Osteocyte (in vitro differentiated cells): ENCODE measurements around the gene CLEC10A. TPM values are rescaled to one million over a fixed set of nuclear protein-coding genes. Genes with fewer than 3 reads are reported as not detected.
"Not testable (repeated sequence)": the region's sequence is repeated elsewhere in the genome, so short reads cannot be mapped to it uniquely, and the experiment has no call there.

Experiments used
- DNase-seq: peaks from one replicate; pipeline ENCODE4 v3.0.0; 2021; ENCODE audit warnings: mixed read lengths; ENCODE audit not compliant: unreplicated experiment; ENCODE audit errors: extremely low spot score
- H3K27ac Mint-ChIP-seq: one replicate; pipeline ENCODE4 v1.8.0; 2021; ENCODE audit warnings: mild to moderate bottlenecking, mixed read lengths; ENCODE audit not compliant: unreplicated experiment
- H3K27me3 Mint-ChIP-seq: one replicate; pipeline ENCODE4 v1.8.0; 2021; ENCODE audit warnings: mixed read lengths; ENCODE audit not compliant: unreplicated experiment
- H3K36me3 Mint-ChIP-seq: one replicate; pipeline ENCODE4 v1.8.0; 2021; ENCODE audit warnings: mixed read lengths; ENCODE audit not compliant: unreplicated experiment
- H3K4me1 Mint-ChIP-seq: one replicate; pipeline ENCODE4 v1.8.0; 2021; ENCODE audit warnings: mixed read lengths; ENCODE audit not compliant: unreplicated experiment
- H3K4me3 Mint-ChIP-seq: one replicate; pipeline ENCODE4 v1.8.0; 2021; ENCODE audit warnings: mild to moderate bottlenecking, moderate library complexity, mixed read lengths; ENCODE audit not compliant: unreplicated experiment
- H3K9me3 Mint-ChIP-seq: one replicate; pipeline ENCODE4 v1.8.0; 2021; ENCODE audit warnings: mixed read lengths; ENCODE audit not compliant: unreplicated experiment
- total RNA-seq: library from RNA; stranded (reverse); gene quantifications from 2 replicates; pipeline ENCODE4 v1.2.1, GENCODE V29; 2021
- TF ChIP-seq, protein P1 (sequence below): fragments of 200-600 bp; sonication (generic); IDR thresholded peaks from 2 replicates; pipeline ENCODE4 v1.5.0; 2021; ENCODE audit warnings: antibody characterized with exemption, mild to moderate bottlenecking, moderate library complexity

The CLEC10A gene
- total RNA-seq, 1 donor from 2014 or later: not detected

DNA sequence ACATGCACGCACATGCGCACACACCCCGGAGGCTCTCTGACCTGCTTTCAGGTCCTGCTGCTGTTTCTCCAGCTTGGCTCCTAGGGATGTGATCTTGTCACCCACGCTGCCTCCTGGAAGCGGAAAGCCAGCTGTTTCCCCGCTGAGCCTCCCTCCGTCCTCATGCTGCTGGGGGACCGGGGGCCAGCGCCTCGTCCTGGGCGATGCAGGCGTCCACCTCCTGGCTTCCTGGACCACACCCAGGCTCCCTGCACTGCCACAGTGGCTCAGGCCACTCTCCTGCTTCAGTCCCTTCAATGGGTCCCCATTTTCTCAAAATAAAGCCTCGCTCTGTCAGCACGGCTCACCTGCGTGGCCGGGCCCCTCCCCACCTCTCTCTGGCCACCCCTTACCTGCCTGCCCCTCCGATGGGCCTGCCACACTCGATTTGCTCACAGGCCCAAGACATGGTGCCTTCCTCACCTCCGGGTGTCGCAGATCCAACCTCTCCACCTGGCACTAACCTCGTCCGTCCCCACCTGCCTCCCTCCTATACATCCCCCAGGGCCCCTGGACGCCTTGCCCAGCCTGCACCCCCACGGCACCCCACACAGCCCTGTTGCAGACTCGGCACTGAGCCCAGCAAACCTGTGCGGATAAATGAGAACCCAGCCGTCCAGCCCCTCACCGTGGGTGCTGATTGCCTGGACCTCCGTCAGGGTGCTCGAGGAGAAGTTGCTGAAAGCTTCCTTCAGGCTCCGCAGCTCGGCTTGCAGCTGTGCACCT, 27.9 kb upstream of the CLEC10A start:
- H3K27me3 Mint-ChIP-seq: peaks cover 19% of the 10 kb centered on the region
- no peaks in the 10 kb centered on the region for H3K9me3 Mint-ChIP-seq
- no peak overlapping the region for H3K4me3 Mint-ChIP-seq
- no peaks in the 10 kb centered on the region for H3K4me1 Mint-ChIP-seq
- H3K36me3 Mint-ChIP-seq: no peaks in the 10 kb centered on the region
- no peak overlapping the region for H3K27ac Mint-ChIP-seq
- DNase-seq: no peak
- TF ChIP-seq, protein P1, sequence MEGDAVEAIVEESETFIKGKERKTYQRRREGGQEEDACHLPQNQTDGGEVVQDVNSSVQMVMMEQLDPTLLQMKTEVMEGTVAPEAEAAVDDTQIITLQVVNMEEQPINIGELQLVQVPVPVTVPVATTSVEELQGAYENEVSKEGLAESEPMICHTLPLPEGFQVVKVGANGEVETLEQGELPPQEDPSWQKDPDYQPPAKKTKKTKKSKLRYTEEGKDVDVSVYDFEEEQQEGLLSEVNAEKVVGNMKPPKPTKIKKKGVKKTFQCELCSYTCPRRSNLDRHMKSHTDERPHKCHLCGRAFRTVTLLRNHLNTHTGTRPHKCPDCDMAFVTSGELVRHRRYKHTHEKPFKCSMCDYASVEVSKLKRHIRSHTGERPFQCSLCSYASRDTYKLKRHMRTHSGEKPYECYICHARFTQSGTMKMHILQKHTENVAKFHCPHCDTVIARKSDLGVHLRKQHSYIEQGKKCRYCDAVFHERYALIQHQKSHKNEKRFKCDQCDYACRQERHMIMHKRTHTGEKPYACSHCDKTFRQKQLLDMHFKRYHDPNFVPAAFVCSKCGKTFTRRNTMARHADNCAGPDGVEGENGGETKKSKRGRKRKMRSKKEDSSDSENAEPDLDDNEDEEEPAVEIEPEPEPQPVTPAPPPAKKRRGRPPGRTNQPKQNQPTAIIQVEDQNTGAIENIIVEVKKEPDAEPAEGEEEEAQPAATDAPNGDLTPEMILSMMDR: no peak

DNA sequence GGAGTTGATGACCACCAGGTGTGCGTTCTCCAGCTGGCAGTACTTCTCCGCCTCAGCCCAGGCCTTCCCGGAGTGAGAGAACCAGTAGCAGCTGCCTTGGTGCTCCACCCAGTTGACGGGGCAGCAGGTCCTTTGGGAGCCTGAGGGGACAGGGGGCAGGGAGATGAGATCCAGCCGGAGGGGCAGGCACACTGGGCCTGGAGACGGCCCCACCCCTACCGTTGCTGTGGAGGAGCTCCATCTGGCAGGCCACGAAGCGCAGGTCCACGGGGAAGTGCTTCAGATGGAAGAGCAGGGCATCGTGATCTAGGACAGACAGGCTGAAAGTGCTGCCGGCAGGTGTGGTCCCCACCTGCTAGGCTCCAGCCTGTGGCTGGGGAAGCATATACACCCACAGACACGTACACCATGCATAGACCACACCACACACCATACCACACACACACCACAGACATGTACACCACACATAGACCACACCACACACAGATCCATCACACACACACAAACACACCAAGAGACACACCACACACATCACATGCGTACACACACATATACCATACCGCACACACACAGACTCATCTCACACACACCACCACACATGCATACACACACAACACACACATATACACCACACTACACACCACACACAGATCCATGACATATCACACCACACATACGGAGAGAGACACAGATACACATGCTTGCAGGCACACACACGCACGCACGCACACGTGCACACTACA, 27.1 kb upstream of the CLEC10A start:
- TF ChIP-seq, protein P1: no peak
- Mint-ChIP-seq H3K27me3 (peaks cover 23% of the 10 kb centered on the region), H3K4me3 (no peak overlapping the region), H3K36me3 (no peaks in the 10 kb centered on the region), H3K27ac (no peak overlapping the region), H3K9me3 (no peaks in the 10 kb centered on the region), H3K4me1 (no peaks in the 10 kb centered on the region)
- DNase-seq: no peak

DNA sequence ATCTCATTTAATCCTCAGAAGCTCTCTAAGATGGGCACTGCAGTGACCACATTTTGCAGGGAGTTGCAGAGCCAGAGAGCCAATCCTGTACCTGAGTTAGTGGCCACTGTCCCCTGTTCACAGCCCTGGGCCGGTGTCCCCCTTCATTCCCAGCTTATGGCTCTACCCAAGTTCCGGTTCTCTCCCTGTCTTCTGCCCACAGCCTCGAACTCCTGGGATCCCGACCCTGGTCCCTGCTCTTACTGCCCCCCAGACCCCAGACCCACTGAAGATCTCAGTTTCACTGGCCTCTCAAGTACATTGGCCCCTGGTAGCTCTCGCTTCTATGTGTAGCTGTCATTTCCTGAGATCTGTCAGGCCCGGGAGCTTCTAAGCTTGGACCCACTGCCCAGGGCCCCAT, 22.4 kb upstream of the CLEC10A start:
- H3K27me3 Mint-ChIP-seq: peaks cover 30% of the 10 kb centered on the region
- TF ChIP-seq, protein P1: no peak
- no peaks in the 10 kb centered on the region for H3K36me3 Mint-ChIP-seq
- no peak for DNase-seq
- H3K9me3 Mint-ChIP-seq: no peaks in the 10 kb centered on the region
- no peak overlapping the region for H3K4me3 Mint-ChIP-seq
- H3K27ac Mint-ChIP-seq: no peak overlapping the region
- no peaks in the 10 kb centered on the region for H3K4me1 Mint-ChIP-seq

DNA sequence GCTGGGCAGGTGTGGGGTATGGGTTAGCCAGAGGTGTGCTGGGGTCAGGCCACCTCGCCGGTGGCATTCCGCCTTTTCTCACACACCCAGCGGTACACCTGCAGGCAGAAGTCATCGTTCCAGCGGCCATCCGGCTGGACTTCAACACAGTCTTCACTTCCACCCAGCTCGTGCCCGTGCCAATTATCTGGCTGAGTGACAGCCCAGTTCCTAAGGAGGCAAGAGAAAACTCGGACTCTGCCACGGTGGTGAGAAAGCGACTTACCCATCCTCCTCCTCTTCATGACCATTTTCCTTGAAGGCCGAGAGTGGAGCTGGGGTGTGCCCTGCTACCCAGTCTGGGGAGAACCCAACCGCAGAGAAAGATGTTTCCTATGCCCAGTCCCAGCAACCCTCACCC, 21.5 kb upstream of the CLEC10A start:
- Mint-ChIP-seq H3K27ac (no peak overlapping the region), H3K27me3 (peaks cover 30% of the 10 kb centered on the region), H3K36me3 (no peaks in the 10 kb centered on the region), H3K4me3 (no peak overlapping the region), H3K4me1 (no peaks in the 10 kb centered on the region), H3K9me3 (no peaks in the 10 kb centered on the region)
- TF ChIP-seq, protein P1: no peak
- DNase-seq: no peak

DNA sequence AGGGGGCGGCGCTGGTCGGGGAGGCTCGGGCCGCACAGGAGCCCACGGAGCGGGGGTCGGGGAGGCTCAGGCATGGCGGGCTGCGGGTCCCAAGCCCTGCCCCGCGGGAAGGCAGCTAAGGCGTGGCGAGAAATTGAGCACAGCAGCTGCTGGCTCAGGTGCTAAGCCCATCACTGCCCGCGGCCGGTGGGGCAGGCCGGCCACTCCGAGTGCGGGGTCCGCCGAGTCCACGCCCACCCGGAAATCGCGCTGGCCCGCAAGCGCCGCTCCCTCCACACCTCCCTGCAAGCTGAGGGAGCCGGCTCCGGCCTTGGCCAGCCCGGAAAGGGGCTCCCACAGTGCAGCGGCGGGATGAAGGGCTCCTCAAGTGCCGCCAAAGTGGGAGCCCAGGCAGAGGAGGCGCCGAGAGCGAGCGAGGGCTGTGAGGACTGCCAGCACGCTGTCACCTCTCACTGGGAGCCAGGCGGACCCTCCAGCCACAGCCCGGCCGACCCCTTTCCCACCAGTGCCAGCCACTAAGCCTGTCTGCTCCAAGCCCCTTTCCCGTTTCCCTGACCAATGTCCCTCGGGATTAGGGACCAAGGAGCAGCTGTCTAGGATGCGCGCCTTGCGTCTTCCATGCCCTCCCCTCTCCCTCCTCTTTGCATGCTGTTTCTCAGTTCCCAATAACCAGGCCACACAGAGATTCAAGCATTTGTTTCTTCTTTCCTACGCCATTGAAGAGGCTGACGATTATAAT, 20.8 kb upstream of the CLEC10A start:
- H3K9me3 Mint-ChIP-seq, H3K4me1 Mint-ChIP-seq, H3K27ac Mint-ChIP-seq, DNase-seq, H3K4me3 Mint-ChIP-seq, H3K36me3 Mint-ChIP-seq: not testable (repeated sequence)
- H3K27me3 Mint-ChIP-seq: peaks cover 30% of the 10 kb centered on the region
